ENCODE data around the gene AIFM3.
"Not testable (repeated sequence)": the region's sequence is repeated elsewhere in the genome, so short reads cannot be mapped to it uniquely, and the experiment has no call there.

Gene AIFM3

GRCh38 chr22:20966883-20967696 is at the start of gene AIFM3:
Gene AIFM3, plus strand, starts transcription at chr22:20967255. Its CDS starts 690 bp downstream, at chr22:20967945.
- no peak for DNase-seq

DNA sequence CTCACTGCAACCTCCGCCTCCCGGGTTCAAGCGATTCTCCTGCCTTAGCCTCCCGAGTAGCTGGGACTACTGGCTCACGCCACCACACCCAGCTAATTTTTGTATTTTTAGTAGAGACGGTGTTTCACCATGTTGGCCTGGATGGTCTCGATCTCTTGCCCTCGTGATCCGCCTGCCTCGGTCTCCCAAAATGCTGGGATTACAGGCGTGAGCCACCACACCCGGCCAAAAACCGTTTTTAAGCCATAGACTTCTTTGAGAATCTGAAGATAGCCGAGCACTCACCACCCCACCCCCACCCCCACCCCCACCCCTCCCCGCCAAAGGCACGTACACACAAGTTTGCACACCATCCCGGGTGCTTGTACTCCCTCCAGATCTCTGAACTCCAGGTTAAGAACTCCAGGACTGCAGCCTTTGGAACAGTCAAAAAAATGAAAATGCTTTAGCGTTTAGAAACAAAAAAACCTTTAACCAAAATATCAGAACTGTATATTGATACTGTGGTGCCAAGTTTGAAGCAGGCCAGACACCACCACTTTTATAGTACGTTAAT is 48.3 kb upstream of the AIFM3 start:
- DNase-seq, result no peak

- no peak for DNase-seq
Measured at GRCh38 chr22:20919718-20920117, 47.3 kb upstream of the AIFM3 start.

DNA sequence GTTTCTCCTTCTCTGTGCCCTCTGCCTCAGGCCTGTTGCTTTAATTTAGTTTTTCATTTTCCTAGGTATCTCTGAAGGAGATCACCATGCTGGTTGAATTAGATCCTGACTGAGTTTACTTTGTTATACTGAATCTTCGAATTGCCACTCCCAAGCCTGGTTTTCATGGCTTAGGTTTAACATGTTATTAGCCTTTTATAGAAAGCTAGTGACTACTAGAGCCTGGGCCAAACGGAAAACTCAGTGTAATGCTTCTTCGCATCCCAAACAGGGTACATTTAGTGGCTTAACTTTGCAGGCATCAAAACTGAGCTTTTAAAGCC is 46.2 kb upstream of the AIFM3 start:
- DNase-seq, result no peak

- DNase-seq, result no peak
Measured at GRCh38 chr22:20922141-20922751, 44.8 kb upstream of the AIFM3 start.

GRCh38 chr22:20926243-20926642 is 40.8 kb upstream of the AIFM3 start:
- DNase-seq, result no peak

- no peak for DNase-seq
Measured at GRCh38 chr22:20927940-20928572, 39.0 kb upstream of the AIFM3 start.

DNA sequence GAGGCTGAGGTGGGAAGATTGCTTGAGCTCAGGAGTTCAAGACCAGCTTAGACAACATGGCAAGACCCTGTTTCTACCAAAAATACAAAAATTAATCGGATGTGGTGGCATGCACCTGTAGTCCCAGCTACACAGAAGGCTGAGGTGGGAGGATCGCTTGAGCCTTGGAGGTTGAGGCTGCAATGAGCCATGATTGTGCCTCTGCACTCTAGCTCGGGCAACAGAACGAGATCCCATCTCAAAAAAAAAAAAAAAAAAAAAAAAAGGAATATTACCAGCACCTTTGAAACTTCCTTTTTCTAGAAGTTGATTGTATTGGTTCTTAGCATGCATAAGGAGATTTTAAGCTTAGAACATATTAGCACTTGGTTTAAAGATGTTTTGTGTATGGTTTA is 38.5 kb upstream of the AIFM3 start:
- DNase-seq, result no peak

DNA sequence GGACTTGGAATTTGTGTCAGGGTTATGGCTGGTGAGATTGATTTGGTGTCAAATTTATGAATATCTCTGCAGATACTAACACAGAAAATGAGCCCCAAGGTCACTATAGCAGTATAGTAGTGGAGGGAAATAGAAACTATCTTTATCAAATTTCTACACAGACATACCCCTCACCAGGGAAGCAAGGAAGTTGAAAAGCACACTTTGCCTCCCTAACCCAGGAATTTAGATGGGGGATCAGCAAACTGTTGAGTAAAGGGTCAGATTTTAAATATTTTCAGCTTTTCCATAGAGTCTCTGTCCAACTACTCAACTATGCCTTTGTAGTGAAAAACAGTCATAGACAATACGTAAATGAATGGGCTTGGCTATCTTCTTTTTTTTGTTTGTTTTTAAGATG is 37.1 kb upstream of the AIFM3 start:
- no peak for DNase-seq

DNA sequence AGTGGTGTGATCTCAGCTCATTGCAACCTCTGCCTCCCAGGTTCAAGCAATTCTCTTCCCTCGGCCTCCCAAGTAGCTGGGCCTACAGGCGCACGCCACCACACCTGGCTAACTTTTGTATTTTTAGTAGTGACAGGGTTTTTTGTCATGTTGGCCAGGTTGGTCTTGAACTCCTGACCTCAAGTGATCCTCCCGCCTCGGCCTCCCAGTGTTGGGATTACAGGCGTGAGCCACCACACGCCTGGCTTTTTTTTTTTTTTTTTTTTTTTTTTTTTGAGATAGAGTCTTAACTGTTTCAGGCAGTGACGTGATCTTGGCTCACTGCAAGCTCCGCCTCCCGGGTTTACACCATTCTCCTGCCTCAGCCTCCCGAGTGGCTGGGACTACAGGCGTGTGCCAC is 36.6 kb upstream of the AIFM3 start:
- DNase-seq, result not testable (repeated sequence)

DNA sequence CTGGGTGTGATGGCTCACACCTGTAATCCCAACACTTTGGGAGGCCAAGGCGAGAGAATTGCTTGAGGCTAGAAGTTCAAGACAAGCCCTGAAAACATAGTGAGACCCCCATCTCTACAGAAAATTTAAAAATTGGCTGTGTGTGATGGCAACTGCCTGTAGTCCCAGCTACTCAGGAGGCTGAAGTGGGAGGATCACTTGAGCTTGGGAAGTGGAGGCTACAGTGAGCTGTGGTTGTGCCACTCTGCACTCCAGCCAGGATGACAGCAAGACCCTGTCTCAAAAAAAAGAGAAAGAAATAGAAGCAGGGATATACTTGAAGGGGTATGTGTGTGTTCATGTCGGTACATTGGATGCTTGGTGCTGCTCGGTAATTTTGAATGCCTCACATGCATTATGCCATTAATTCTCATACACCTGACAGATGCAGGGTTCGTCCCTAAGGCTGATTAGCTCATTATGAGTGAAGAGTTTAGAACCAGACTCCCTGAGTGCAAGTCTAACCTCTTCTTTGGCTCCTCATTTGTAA is 35.9 kb upstream of the AIFM3 start:
- no peak for DNase-seq

DNA sequence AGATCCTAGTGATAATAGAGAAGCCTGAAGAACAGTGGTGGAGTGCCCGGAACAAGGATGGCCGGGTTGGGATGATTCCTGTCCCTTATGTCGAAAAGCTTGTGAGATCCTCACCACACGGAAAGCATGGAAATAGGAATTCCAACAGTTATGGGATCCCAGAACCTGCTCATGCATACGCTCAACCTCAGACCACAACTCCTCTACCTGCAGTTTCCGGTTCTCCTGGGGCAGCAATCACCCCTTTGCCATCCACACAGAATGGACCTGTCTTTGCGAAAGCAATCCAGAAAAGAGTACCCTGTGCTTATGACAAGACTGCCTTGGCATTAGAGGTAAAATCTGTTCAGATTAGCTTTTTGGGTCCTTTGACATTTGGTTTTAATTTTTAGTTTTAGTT is 33.1 kb upstream of the AIFM3 start:
- no peak for DNase-seq

GRCh38 chr22:20935049-20935448 is 32.0 kb upstream of the AIFM3 start:
- not testable (repeated sequence) for DNase-seq

- DNase-seq, result not testable (repeated sequence)
Measured at GRCh38 chr22:20935780-20936539, 31.1 kb upstream of the AIFM3 start.

DNA sequence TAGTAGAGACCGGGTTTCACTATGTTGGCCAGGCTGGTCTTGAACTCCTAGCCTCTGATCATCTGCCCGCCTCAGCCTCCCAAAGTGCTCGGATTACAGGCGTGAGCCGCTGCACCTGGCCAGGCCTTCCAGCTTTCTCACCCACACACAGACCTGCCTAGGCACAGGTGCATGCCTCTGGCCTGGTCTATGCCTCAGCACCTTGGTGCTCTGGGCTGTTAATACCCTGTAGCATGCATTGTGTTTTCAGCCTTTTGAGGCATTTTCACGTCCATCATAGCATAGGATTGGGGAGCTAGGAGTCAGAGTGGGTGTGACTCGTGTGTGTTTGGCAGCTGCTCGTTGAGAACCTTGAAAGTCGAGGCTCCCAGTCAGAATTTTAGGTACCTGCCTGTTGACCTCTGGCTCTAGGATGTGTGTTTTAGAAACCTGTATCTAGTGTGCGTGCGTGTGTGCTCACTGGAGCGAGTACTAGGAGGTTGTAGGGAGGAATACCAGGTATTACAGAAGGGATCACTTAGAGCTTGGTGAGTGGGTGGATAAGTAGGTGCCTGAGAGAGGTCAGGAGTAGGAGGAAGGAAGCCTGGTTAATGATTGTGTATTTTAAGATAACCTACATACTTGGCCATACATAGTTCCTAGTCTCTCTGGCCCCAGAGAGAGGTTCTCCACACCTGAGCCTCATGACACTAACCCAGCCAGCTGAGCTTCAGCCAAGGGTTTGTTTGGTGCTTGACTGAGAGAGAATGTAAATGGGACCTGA is 29.8 kb upstream of the AIFM3 start:
- no peak for DNase-seq

GRCh38 chr22:20937794-20938671 is 29.0 kb upstream of the AIFM3 start:
- no peak for DNase-seq

DNA sequence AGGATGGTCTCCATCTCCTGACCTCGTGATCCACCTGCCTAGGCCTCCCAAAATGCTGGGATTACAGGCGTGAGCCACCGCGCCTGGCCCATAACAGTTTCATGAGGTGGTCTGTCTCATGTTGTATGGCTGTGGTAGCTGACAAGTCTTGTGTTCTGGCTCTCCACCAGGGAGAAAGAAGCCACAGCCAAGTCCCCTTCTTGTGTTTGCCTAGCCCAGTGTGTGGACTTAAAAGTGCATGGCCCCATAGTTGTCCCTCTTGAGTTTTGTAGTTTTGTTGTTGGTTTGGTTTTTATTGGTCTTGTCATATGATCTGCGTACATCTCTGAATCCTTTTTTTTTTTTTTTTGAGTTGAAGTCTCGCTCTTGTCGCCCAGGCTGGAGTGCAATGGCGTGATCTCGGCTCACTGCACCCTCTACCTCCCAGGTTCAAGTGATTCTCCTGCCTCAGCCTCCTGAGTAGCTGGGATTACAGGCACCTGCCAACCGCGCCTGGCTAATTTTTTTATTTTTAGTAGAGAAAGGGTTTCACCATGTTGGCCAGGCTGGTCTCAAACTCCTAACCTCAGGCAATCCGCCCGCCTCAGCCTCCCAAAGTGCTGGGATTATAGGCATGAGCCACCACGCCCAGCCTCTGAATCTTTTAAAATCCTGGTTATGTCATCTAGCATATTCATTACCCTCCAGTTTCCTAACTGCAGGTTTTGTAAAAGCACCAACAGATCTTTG is 27.4 kb upstream of the AIFM3 start:
- DNase-seq, result not testable (repeated sequence)

- no peak for DNase-seq
Measured at GRCh38 chr22:20940186-20940651, 26.8 kb upstream of the AIFM3 start.

- no peak for DNase-seq
Measured at GRCh38 chr22:20940904-20941385, 26.1 kb upstream of the AIFM3 start.
